WERI-Rb-1 (cell line): ENCODE results near the gene PLXDC2.

Experiments
- DNase-seq: peaks from one replicate; pipeline ENCODE4 v3.0.0-alpha.2; 2020
- H3K27ac ChIP-seq: fragments of 250-450 bp; sonication (Bioruptor Pico); 2 replicates; pipeline ENCODE4 v1.5.1; 2020; ENCODE audit warnings: mild to moderate bottlenecking, moderate library complexity
- H3K27me3 ChIP-seq: fragments of 250-450 bp; sonication (Bioruptor Pico); 2 replicates; pipeline ENCODE4 v1.5.1; 2021; ENCODE audit warnings: mild to moderate bottlenecking, low read depth, moderate library complexity; ENCODE audit not compliant: insufficient read depth, severe bottlenecking
- H3K36me3 ChIP-seq: fragments of 250-450 bp; sonication (Bioruptor Pico); 2 replicates; pipeline ENCODE4 v1.5.1; 2020; ENCODE audit warnings: mild to moderate bottlenecking, moderate library complexity
- H3K4me3 ChIP-seq: 2 replicates; pipeline ENCODE4 v1.5.1; 2011; ENCODE audit warnings: low read depth, mild to moderate bottlenecking, control low read depth, low read length
- H3K9me3 ChIP-seq: fragments of 250-450 bp; sonication (Bioruptor Pico); 2 replicates; pipeline ENCODE4 v1.5.1; 2021; ENCODE audit warnings: mild to moderate bottlenecking, moderate library complexity; ENCODE audit not compliant: severe bottlenecking
- CTCF ChIP-seq: IDR thresholded peaks from 2 replicates; pipeline ENCODE4 v1.5.1; 2011; ENCODE audit warnings: low read depth, mild to moderate bottlenecking, control low read depth, inconsistent platforms, low read length

Gene PLXDC2

GRCh38 chr10:20114179-20114578 lies 297.9 kb downstream of the PLXDC2 start:
- H3K27me3 ChIP-seq = no peaks in the 10 kb centered on the region
- no peak for DNase-seq
- H3K9me3 ChIP-seq = no peaks in the 10 kb centered on the region
- no peaks in the 10 kb centered on the region for H3K36me3 ChIP-seq
- no peak for TF ChIP-seq CTCF
- H3K27ac ChIP-seq = no peak overlapping the region
- H3K4me3 ChIP-seq = no peak overlapping the region

GRCh38 chr10:20115894-20116293 lies 299.7 kb downstream of the PLXDC2 start:
- Histone ChIP-seq H3K9me3 (no peaks in the 10 kb centered on the region), H3K27ac (no peak overlapping the region), H3K4me3 (no peak overlapping the region), H3K27me3 (no peaks in the 10 kb centered on the region), H3K36me3 (no peaks in the 10 kb centered on the region)
- no peak for TF ChIP-seq CTCF
- DNase-seq = no peak

GRCh38 chr10:20117471-20117870 lies 301.2 kb downstream of the PLXDC2 start:
- Histone ChIP-seq H3K36me3 (no peaks in the 10 kb centered on the region), H3K9me3 (no peaks in the 10 kb centered on the region), H3K27me3 (no peaks in the 10 kb centered on the region), H3K4me3 (no peak overlapping the region), H3K27ac (no peak overlapping the region)
- TF ChIP-seq CTCF = no peak
- no peak for DNase-seq

GRCh38 chr10:20118119-20118518 lies 301.9 kb downstream of the PLXDC2 start:
- H3K36me3 ChIP-seq = no peaks in the 10 kb centered on the region
- no peak for DNase-seq
- no peaks in the 10 kb centered on the region for H3K9me3 ChIP-seq
- no peak for TF ChIP-seq CTCF
- no peak overlapping the region for H3K27ac ChIP-seq
- no peaks in the 10 kb centered on the region for H3K27me3 ChIP-seq
- H3K4me3 ChIP-seq = no peak overlapping the region

- no peaks in the 10 kb centered on the region for H3K9me3 ChIP-seq
Observed at GRCh38 chr10:20128811-20129210, 312.6 kb downstream of the PLXDC2 start.

More at GRCh38 chr10:20128811-20129210, 312.6 kb downstream of the PLXDC2 start:
- no peaks in the 10 kb centered on the region for H3K36me3 ChIP-seq
- DNase-seq = no peak
- H3K27ac ChIP-seq = no peak overlapping the region
- no peak for TF ChIP-seq CTCF
- no peak overlapping the region for H3K4me3 ChIP-seq
- no peaks in the 10 kb centered on the region for H3K27me3 ChIP-seq
